Inferior parietal cortex (tissue), 1 donor: ENCODE measurements around the gene CEACAM1.
"Not testable (repeated sequence)": the region's sequence is repeated elsewhere in the genome, so short reads cannot be mapped to it uniquely, and the experiment has no call there.

Experiments
- DNase-seq: peaks from one replicate; pipeline ENCODE4 v3.0.0-alpha.2; 2016; ENCODE audit errors: extremely low spot score

The CEACAM1 gene

DNA sequence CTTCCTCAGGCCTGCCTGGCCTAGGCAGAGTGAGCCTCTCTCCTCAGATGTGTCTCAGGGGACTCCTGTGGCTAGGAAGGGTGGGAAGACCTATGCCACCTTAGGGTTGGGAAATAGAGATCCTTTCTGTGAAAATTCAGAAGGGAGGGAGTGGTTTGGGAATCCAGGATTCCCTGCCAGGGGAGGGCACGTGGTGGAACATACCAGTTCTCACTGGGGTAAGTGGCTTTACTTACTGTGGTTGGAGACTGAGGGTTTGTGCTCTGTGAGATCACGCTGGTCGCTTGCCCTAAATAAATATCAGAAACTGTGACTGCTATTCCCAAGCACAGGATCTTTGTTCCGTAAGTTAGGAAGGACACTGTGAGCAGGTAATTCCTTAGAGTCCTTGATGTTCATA lies 16.9 kb downstream of the CEACAM1 start:
- DNase-seq, result no peak

DNA sequence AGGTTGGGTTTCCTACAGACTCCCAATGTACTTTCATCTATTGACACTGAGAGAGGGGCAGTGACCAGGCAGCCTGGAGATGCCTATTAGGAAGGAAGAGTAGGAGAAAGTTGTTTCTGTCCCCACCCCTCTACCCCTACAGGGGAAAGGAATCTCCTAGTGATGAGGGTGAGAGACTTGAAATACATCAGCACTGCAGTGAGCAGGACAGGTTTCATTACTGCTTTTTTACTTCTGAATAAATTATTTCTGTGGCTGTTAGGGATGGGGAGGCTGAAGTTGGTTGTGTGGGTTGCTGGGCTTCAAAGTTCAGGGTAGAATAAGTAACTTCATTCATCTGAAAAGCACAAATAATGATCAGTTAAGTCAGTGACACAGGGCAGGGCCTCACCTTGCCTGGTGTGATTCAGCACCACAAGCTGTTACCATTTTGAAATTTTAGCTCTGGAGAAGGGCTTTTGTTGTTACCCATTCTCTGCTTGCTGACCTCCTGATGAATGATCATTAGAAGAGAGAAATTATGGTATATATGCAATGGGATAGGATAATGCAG lies 19.3 kb downstream of the CEACAM1 start:
- DNase-seq, result no peak

GRCh38 chr19:42505066-42505465 lies 23.2 kb downstream of the CEACAM1 start:
- DNase-seq, result no peak

- DNase-seq, result no peak
Observed at GRCh38 chr19:42501733-42502132, 26.5 kb downstream of the CEACAM1 start.

- not testable (repeated sequence) for DNase-seq
Observed at GRCh38 chr19:42501243-42501642, 27.0 kb downstream of the CEACAM1 start.

GRCh38 chr19:42498169-42498757 lies 30.0 kb downstream of the CEACAM1 start:
- no peak for DNase-seq

GRCh38 chr19:42497492-42498168 lies 30.7 kb downstream of the CEACAM1 start:
- DNase-seq, result no peak

- no peak for DNase-seq
Observed at GRCh38 chr19:42496460-42497133, 31.7 kb downstream of the CEACAM1 start.

- DNase-seq, result no peak
Observed at GRCh38 chr19:42495663-42496062, 32.6 kb downstream of the CEACAM1 start.

DNA sequence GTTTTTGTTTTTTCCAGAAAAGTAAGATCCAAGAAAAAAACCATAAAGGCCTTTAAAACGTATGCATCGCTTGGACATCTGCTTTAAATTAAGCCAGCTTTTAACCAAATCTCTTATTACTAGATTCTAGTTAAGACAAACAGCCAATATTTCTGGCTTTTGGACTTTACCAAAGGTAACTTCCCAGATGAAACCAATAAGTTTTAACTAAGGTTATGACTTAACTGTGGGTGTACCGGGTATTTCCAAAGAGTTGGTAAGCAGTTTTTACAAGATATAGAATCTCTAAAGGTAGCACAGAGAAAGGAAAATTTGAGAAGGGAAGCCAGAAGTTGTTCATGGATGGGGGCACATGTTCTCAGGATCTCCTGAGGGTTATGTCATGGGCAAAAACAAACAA lies 34.0 kb downstream of the CEACAM1 start:
- no peak for DNase-seq

DNA sequence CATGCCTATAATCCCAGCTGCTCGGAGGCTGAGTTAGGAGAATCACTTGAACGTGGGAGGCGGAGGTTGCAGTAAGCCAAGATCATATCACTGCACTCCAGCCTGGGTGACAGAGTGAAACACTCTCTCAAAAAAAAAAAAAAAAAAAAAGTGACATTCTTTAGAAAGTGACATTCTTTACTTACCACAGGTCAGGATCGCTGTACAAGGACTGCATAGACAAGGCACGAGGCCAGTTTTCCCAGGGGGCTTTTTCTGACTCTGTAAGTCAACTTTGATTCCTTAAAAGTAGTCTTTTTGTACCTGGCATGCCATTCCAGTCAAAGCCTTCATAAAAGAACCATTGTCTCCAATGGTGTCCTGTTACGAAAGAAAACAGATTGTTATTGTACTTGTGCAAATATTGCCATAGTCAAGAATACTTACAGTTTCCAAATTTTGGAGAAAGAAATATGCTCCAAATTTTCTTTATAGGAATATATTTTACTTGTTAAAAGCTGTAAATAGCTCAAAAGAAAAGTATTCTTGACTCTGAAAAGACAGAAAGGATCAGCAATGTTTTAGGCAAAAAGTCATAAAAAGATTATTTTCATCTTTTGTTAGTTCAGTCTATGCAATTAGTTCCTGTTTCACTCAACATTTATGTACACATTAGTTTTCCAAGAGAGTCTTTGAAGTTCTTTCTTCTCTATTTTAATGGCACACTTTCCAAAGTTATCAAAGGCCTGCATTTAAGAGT lies 39.3 kb downstream of the CEACAM1 start:
- no peak for DNase-seq

GRCh38 chr19:42487798-42488178 lies 40.5 kb downstream of the CEACAM1 start:
- DNase-seq, result no peak

DNA sequence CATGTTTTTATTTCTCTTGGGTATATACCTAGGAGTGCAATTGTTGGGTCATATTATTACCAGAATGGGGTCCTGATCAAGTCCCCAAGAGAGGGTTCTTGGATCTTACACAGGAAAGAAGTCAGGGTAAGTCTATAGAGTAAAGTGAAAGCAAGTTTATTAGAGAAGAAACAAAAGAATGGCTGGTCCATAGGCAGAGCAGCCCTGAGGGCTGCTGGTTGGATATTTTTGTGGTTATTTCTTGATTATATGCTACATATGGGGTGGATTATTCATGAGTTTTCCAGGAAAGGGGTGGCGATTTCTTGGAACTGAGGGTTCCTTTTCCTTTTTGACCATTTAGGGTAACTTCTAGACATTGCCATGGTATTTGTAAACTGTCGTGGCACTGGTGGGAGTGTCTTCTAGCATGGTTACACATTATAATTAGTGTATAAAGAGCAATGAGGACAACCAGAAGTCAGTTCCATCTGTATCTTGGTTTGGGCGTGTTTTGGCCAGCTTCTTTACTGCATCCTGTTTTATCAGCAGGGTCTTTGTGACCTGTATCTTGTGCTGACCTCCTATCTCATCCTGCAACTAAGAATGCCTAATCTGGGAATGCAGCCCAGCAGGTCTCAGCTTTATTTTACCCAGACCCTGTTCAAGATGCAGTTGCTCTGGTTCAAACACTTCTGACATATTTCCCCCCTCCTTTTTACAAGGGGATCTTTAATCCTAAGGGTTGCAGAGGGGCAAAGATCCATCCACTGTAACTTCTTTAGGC lies 41.1 kb downstream of the CEACAM1 start:
- no peak for DNase-seq

DNA sequence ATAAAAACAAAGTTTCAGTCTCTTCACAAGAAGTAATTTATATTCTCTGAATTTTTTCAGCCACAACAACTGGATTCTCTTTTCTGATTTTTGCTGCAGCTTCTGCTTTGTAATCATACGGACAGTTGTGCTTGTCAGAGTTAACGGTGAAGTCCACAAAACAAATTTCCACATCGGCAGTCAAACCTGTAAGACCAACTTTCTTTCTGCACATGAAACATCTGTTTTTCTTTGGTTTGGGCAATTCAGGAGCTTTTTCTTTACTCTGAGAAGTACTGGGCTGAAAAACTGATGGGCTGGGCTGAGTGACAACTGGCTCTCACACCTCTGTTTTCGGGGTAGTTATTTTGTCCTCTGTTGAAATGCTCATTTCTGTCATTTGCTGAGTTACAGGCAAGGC lies 43.2 kb downstream of the CEACAM1 start:
- DNase-seq, result not testable (repeated sequence)

- DNase-seq, result no peak
Observed at GRCh38 chr19:42480335-42481095, 47.8 kb downstream of the CEACAM1 start.

DNA sequence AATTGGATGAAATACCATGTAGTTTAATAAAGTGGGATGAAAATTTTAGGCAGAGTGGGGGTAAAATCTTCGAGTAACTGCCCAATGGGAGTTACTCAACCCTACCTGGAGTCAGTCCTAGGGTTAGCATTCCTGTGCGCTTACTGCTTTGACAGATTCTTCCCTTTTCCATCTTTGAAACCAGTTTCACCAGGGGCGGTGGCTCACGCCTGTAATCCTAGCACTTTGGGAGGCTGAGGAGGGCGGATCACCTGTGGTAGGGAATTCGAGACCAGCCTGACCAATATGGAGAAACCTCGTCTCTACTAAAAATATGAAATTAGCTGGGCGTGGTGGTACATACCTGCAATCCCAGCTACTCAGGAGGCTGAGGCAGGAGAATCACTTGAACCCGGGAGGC lies 48.5 kb downstream of the CEACAM1 start:
- DNase-seq, result no peak

- DNase-seq, result no peak
Observed at GRCh38 chr19:42478765-42479311, 49.4 kb downstream of the CEACAM1 start.

- no peak for DNase-seq
Observed at GRCh38 chr19:42477933-42478332, 50.3 kb downstream of the CEACAM1 start.

GRCh38 chr19:42477117-42477516 lies 51.2 kb downstream of the CEACAM1 start:
- DNase-seq, result no peak

GRCh38 chr19:42475366-42475765 lies 52.9 kb downstream of the CEACAM1 start:
- no peak for DNase-seq
